ENCODE results near the gene SLX4IP. TPM values are rescaled to one million over a fixed set of nuclear protein-coding genes. Genes with fewer than 3 reads are reported as not detected.

Gene SLX4IP
- total and polyA plus RNA-seq, 10 donors, result 2.8 to 9.0 (median 5.1) TPM

DNA sequence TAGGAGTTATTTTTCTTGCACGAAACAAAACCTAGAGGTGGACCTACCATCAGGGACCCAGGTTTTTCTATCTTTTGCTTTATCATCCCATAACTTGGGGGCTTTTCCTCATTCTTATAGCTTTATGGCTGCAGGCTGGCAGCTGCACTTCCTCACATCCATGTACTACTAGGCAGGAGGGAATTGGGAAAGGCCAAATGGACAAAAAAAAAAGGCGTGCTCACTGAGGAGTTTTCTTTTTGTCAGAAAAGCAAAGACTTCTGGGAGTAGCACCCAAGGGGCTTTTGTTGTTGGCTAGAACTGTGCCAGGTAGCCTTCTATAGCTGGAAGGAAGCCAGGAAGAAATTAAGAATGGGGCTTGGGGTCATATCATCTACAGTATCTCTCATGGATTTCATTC is 61.4 kb downstream of the SLX4IP start:
- H3K4me3 ChIP-seq, result no peak overlapping the region
- no peaks in the 10 kb centered on the region for H3K36me3 ChIP-seq
- no peaks in the 10 kb centered on the region for H3K9me3 ChIP-seq
- WGBS, 5 donors, result 82 to 92% (median 89%) methylated on average over 2 of the region's 2 CpGs
- no peaks in the 10 kb centered on the region for H3K27me3 ChIP-seq (replicated peaks in 1 of 7)
- intact Hi-C loops (cut with DNase I; ENCODE audit: low total_unique reads), result no loop called here
- DNase-seq, result no peak
- H3K27ac ChIP-seq, result no peak overlapping the region
- TF ChIP-seq, protein P1, sequence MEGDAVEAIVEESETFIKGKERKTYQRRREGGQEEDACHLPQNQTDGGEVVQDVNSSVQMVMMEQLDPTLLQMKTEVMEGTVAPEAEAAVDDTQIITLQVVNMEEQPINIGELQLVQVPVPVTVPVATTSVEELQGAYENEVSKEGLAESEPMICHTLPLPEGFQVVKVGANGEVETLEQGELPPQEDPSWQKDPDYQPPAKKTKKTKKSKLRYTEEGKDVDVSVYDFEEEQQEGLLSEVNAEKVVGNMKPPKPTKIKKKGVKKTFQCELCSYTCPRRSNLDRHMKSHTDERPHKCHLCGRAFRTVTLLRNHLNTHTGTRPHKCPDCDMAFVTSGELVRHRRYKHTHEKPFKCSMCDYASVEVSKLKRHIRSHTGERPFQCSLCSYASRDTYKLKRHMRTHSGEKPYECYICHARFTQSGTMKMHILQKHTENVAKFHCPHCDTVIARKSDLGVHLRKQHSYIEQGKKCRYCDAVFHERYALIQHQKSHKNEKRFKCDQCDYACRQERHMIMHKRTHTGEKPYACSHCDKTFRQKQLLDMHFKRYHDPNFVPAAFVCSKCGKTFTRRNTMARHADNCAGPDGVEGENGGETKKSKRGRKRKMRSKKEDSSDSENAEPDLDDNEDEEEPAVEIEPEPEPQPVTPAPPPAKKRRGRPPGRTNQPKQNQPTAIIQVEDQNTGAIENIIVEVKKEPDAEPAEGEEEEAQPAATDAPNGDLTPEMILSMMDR (IDR thresholded peaks at IDR 0.05 in 8 of 11, conservative IDR thresholded peaks at IDR 0.05 in 3 of 11), result no peak
- TF ChIP-seq POLR2AphosphoS5 (IDR thresholded peaks at IDR 0.05) (no peak), POLR2A (IDR thresholded peaks at IDR 0.05) (no peak)
- H3K4me1 ChIP-seq, result peaks cover 0 to 53% (median 20%) of the 10 kb centered on the region in 6 donors

- Histone ChIP-seq H3K27me3 (replicated peaks in 1 of 7) (no peaks in the 10 kb centered on the region), H3K27ac (no peak overlapping the region), H3K36me3 (no peaks in the 10 kb centered on the region), H3K4me3 (no peak overlapping the region), H3K4me1 (peaks cover 0 to 53% (median 23%) of the 10 kb centered on the region in 6 donors), H3K9me3 (no peaks in the 10 kb centered on the region)
- TF ChIP-seq, protein P1 (IDR thresholded peaks at IDR 0.05 in 8 of 11, conservative IDR thresholded peaks at IDR 0.05 in 3 of 11), result no peak
- TF ChIP-seq POLR2AphosphoS5 (IDR thresholded peaks at IDR 0.05), result no peak
- TF ChIP-seq POLR2A (IDR thresholded peaks at IDR 0.05), result no peak
- intact Hi-C loops (cut with DNase I; ENCODE audit: low total_unique reads), result no loop called here
- 92 to 100% (median 96%) methylated on average over 2 of the region's 2 CpGs for WGBS, 5 donors
- DNase-seq, result no peak
Measured at GRCh38 chr20:10497283-10497682, 62.2 kb downstream of the SLX4IP start.

DNA sequence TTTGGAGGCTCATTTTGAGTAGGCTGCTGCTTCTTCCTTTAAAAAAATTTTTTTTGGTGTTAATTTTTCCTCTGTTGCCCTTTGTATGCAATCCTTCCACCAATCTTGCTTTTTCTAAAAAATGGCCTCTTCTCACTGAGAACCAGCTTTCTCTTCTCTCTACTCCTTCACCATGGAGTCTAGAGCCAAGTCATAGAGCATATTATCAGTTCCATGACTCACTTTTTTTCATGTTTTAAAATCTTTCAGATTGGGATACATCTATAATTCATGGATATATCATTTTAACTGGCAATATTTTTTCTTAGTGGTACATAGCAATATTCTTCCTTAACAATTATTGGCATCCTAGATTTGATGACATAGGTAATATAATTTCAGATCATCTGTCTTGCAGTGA is 62.7 kb downstream of the SLX4IP start:
- Histone ChIP-seq H3K36me3 (no peaks in the 10 kb centered on the region), H3K9me3 (no peaks in the 10 kb centered on the region), H3K4me3 (no peak overlapping the region), H3K27ac (no peak overlapping the region), H3K4me1 (peaks cover 0 to 57% (median 24%) of the 10 kb centered on the region in 6 donors), H3K27me3 (replicated peaks in 1 of 7) (no peaks in the 10 kb centered on the region)
- TF ChIP-seq POLR2A (IDR thresholded peaks at IDR 0.05), result no peak
- TF ChIP-seq, protein P1 (IDR thresholded peaks at IDR 0.05 in 8 of 11, conservative IDR thresholded peaks at IDR 0.05 in 3 of 11), result no peak
- TF ChIP-seq POLR2AphosphoS5 (IDR thresholded peaks at IDR 0.05), result no peak
- no peak for DNase-seq
- intact Hi-C loops (cut with DNase I; ENCODE audit: low total_unique reads), result no loop called here

GRCh38 chr20:10498200-10498599 is 63.1 kb downstream of the SLX4IP start:
- WGBS, 5 donors, result 34 to 68% (median 56%) methylated on average over 1 of the region's 1 CpG
- intact Hi-C loops (cut with DNase I; ENCODE audit: low total_unique reads), result no loop called here
- no peak for DNase-seq

More at GRCh38 chr20:10498200-10498599, 63.1 kb downstream of the SLX4IP start:
- H3K9me3 ChIP-seq, result no peaks in the 10 kb centered on the region
- no peaks in the 10 kb centered on the region for H3K36me3 ChIP-seq
- TF ChIP-seq, protein P1 (IDR thresholded peaks at IDR 0.05 in 8 of 11, conservative IDR thresholded peaks at IDR 0.05 in 3 of 11), result no peak
- TF ChIP-seq POLR2AphosphoS5 (IDR thresholded peaks at IDR 0.05) (no peak), POLR2A (IDR thresholded peaks at IDR 0.05) (no peak)
- peaks cover 0 to 57% (median 24%) of the 10 kb centered on the region in 6 donors for H3K4me1 ChIP-seq
- no peak overlapping the region for H3K4me3 ChIP-seq
- no peaks in the 10 kb centered on the region for H3K27me3 ChIP-seq (replicated peaks in 1 of 7)
- H3K27ac ChIP-seq, result no peak overlapping the region
